NCI-H526 (cell line): Measurements from ENCODE around the gene PTPN3.

Experiments
- DNase-seq, 2 experiments: peaks; one replicate each; lab custom pipeline; 2025; lab: John Stamatoyannopoulos, UW

The PTPN3 gene

DNA sequence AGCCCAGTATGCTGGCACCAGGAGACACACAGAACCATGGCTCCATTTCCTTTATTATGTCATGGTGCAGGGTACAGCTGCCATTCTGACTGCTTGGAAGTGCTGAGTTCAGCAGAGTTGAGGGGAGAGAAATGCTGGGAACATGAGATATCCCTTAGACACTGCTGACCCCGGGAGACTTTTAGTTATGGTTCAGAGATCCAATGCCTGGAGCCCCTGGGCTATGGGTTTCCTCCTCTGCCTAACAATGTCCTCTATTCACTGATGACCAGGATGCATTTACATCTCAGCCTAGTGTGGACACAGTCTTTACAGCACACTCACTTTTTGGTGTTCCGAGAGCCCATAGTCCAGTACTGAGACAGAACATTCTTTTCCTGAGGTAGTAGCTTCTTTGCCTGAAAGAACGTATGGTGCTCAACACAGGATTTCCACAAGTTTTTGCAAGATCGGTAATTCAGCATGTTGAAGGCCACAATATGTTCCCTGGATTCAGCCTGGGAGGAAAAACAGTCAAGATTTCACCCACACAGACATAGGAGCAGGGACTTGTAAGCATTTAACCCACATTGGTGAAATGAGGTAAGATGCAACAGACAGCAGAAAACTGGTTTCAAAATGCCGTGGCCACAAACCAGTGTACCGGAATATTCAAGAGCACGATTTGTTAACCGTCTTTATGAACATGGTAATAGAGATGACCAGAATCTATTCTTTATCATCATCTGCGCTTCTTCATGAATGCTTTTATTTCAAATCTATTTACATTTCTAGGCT, 71.3 kb downstream of the PTPN3 start:
- no peak for DNase-seq

DNA sequence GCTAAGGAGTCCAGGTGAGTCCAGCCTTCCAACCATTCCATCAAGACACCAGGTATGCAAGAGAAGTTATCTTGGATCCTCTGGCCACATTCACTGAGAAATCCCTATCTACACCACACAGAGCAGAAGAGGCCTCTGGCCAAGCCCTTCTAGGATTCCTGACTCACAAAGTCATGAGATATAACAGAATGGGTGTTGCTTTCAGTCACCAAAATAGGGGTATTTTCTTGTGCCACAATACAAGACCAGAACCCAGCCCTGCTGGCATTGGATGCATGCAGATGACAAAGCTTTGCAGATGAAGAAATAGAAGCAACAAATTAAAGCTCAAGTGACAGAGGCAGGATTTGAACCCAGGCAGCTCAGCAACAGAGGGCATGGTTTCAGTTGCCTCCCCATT, 73.5 kb downstream of the PTPN3 start:
- no peak for DNase-seq

GRCh38 chr9:109423877-109424276, 74.2 kb downstream of the PTPN3 start:
- DNase-seq = no peak

GRCh38 chr9:109422641-109423040, 75.5 kb downstream of the PTPN3 start:
- DNase-seq = no peak

DNA sequence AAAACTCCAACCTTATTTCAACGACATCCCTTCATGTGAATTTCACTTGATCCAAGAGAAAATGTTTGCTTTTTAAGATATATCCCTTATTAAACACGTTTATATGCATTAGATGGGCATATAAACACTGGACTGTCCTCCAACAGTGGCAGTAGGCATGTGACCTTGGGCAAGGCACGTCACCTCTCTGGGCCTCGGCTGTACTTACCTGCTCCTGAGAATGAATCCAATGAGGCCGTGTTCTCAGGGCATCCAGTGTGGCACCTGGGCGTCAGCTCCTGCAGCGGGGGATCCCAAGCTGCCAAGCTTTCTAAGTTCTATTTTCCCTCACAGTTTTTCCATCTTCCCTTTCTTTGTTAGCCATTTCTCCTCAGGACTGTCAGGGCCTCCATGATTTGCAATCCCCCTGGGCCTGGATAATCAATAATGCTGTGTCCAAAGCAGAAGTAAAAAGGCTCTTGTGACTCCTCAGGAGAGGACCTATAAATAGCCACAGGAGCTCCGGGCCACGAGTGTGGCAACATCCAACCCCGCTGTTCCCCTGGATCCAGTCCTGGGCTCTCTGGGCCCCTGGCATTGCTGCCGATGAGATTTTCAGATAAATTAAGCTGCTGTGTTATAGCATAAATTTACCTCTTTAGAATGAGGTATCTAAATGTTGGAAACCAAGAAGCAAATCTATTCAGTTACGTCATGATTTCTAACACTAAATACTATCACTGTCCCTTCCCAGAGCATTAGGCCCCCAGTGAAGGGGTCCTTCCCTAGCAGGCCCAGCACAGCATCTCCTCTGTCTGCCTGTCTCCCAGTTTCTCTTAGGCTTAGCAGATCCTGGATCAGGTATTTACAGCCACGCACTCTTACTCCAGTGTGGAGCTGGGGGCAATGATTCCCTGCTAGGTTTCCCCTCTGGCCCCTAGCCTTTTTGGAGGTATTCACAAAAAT, 76.8 kb downstream of the PTPN3 start:
- DNase-seq = no peak

GRCh38 chr9:109419531-109419930, 78.6 kb downstream of the PTPN3 start:
- no peak for DNase-seq

DNA sequence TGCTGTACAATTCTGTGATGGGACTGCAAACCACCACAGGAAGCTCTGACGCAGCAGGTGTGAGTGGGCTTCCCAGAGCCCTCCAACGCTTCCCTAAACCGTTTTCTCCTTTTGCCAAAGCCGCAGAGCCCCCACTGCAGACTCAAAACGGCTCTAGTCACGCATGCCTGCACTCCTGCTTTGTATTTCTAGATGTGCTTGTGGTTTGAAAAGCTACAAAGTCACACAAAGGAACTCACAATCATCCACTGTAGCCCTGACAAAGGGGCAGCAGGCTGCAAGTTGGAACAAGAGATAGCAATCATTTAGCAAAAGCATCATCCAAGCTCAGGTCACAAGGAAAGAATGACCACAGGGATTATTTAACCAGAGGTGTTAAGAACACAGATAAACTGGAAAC, 79.3 kb downstream of the PTPN3 start:
- DNase-seq = peak in 1 of 2 experiments; percentile 33

- no peak for DNase-seq
Measured at GRCh38 chr9:109417585-109418544, 80.2 kb downstream of the PTPN3 start.

DNA sequence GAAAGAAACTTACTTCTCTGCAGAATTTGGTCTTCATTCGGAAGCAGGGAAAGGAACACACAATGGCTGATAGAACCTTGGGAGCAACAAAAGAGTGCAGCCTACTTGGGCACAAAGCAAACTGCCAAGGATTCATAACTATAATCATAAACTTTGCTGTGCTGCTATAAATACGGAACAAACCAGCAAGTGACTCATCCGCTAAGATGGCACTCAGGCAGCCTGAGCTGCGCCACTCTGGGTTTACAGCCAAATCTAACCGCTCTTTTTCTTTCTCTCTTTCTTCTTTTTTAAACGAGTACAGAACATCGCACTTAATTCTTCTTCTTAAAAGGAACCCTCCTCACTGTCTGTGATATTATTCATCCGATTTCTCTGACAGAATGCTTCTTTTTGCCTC, 81.1 kb downstream of the PTPN3 start:
- DNase-seq = no peak

DNA sequence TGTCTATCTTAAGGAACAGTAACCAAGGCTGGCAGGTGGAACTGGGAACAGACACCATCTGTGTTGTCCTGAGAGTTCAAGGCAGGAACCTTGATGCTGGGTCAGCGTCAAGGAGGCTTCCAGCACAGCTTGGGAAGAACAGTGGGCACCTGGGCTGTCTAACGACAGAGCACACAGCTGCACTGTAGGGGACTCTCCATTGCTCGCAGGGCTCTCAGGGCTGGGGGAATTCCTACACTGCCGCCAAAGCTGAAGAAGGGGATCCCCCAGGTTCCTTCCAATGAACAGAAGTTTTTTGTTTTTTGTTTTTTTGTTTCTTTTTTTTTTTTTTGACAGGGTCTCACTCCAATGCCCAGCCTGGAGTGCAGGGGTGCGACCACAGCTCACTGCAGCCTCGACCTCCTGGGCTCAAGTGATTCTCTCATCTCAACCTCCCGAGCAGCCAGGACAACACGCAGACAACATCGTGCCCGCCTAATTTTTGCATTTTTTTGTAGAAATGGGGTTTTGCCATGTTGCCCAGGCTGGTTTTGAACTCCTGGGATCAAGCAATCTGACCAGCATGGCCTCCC, 81.9 kb downstream of the PTPN3 start:
- DNase-seq = no peak

- DNase-seq = no peak
Measured at GRCh38 chr9:109414125-109414785, 83.9 kb downstream of the PTPN3 start.

- DNase-seq = peak in 1 of 2 experiments; percentile 4
Measured at GRCh38 chr9:109411798-109412352, 86.2 kb downstream of the PTPN3 start.

DNA sequence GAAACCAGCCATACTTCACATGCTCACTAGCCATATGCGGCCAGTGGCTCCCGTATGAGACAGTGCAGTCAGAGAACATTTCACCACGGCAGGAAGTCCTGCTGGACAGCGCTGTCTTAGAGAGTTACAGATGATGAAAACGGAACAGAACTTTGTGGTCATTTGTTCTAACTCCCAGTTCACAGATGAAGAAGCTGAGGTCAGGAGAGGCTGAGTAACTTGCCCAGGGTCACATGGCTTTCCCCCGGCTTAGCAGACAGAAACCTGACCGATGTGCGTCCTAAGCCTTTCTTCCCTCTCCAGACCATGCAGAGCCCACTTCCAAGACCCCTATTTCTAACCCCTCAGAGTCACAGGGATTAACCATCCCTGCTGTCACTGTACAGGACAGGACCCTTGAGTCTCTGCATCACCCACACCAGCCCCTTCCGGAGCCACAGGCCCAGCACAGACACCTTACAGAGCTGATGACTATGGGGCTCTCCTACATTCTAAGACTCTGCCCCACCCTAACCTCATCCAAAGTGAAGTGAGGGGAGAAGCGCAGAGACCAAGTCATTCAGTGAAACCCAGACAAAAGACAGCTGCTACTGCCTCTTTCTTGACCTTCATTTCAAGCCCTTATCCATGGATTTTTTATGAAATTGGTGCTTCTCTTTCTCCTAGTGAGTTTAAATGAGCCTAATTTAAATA, 86.9 kb downstream of the PTPN3 start:
- no peak for DNase-seq

DNA sequence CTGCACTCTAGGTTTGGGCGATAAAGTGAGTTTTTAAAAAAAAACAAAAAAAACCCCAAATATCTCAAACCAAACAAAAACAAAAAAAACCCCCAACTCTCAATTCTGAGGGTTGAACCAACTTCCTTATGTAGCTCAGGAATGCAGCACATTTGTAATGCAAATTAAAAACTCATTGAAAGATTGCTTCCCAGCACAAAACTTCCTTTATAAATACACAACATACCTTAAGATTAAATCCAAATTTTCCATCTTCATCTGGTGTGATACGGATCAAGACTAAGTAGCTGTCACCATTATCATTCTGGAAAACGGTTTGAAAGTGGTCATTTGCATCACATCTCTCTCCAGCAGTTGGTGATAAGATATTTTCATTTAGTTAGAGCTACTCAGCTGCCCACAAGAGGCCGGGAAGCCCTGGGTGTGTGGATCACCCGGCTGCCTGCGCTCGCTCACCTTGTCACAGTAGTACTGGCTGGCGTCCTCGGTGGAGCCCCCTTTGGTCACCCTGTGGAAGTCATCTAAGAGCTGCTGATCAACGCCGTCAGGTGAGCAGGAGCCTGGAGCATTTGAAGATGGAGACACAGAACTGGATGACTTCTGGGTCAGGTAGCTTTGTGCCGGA, 88.2 kb downstream of the PTPN3 start:
- peak in 1 of 2 experiments; percentile 35 for DNase-seq

DNA sequence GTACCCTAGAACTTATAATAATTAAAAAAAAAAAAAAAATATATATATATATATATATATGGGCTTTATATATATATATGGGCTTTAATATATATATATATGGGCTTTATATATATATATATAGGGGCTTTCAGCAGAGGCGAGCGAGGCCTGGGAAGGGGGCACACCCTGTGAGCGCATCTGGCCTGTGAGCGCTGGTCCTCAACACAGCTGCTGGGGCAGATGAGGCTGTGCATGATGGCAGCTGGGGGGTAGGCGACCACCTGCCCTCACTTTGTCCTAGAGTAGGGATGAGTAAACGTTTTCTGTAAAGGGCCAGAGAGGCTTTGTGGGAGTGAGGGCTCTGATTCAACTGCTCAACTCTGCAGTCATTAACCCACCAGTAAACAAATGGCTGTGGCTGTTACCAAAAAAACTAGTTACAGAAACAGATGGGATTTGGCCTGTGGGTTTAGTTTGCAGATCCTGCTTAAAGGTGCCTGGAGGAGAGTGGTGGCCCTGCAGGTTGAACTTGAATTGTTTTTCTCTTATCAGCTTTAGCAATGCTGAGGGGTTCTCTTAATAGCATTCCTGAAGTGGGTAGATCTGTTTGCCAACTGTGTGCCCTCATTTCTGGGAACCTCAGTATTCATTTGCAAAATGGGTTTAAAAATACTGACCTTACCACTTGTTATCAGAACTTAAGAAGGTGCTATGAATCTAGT, 89.2 kb downstream of the PTPN3 start:
- no peak for DNase-seq

DNA sequence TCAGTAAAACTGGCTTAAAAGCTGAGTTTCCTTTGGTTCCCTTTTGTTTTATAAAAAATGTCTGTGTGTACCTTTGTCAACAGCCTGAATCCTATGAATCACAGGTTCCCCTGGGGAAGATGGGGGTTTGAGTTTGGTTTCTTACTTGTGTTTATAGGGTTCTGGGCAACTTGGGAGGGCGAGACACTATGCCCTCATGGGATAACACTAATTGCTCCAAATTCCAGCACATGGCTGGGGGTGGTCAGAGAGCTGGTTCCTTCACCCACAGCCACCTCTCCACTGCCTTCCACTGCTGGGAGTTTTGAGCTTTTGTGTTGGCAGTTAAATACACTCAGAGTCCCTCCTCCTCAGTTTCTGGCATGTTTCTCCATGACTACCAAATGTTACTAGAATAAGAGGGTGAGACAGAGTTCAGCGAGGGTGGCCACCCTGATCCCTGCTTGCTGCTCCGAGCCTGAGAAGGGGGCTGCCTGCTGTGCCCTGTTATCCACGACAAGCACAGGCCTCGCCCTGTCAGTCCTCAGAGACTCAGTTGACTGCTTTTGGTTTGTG, 94.3 kb downstream of the PTPN3 start:
- no peak for DNase-seq

DNA sequence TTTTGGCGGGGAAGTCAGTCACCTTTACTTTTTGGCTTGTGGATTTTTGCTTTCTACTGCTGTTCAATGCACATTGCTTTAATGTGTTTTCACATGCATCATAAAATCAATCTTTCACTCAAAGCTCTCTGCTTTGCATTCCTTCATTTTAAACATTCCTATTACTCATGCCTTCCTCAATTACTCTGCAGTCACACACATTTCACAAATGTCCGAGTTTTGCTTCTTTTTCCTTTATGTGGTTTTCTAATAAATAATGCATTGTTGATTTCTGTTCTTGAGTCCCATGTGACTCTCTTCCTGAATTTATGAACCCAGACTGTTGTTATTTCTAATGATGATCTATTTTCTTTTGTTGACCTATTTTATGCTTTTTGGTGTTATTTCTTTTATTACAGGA, 95.0 kb downstream of the PTPN3 start:
- no peak for DNase-seq

DNA sequence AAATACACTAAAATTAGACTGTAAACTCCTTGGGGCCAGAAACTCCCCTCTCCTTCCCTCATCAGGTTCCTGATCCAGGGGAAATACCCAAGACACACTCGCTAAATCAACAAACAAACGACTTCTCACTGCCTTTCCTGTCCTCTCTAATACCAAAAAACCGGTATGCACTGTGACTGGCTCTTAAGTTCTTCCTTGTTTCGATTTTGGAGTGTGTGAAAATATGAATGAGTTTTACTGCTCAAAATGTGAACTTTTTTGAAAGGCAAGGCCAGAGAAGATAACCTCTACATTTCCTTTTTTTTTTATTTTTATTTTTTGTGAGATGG, 96.2 kb downstream of the PTPN3 start:
- no peak for DNase-seq
